ENCODE measurements around the gene GRM6.

The GRM6 gene

DNA sequence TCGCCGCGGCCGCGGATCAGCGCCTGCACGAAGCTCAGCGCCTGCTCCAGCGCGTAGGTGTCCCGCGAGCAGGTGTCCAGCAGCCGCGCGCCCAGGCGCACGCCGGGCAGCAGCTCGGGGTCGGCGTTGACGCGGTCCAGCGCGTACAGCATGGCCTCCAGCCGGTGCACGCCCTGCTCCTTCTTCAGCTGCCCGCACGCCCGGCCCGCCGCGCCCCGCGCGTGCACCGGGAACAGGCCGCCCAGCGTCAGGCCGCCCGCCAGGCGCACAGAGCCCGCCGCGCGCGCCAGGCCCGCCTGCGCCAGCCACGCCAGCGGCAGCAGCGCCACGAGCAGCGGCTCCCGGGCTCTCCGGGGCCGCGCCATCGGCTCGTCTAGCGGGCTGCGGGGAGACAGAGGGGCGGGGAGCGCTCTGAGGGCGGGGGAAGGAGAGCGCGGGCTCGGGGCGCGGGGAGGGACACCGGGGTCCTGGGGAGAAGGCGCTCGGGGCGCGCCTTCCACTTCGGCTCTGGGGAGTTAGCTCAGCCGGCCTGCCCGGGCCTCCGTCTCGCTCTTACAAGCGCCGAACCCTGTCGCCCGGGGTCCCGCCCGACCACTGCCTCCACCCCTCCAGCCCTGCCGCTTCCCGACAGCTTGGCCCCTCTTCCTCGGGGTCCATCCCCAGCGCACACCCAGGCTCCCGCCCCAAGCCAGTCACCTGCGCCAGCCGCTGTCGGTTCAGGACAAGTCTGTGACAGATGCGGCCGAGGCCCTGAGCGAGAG is at the start of gene GRM6:
Gene GRM6, minus strand, starts transcription at position 741 of the 761 bp plus-strand sequence. Its CDS starts 376 bp downstream, at position 365.
- H3K4me3 ChIP-seq (ENCODE audit: low read depth, low read length): peak within 1 kb of the TSS; percentile 20

DNA sequence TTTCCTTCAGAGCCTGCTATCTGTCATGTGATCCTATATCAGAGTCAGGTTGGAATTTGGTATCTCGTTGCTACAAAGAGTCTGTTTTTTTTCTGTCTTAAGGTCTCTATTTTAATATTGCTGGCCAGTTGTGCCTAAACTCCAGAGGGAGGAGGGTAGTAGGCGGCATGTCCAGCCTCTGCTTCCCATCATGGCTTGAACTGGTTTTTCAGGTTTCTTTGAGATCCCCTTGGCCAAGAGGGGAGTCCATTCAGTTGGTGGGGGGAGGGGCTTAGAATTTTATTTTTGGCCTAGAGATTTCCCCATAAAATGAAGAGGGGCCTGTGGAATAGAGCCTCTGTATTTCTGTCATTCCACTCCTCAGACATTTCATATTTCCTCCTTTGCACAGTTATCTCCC is 49.6 kb upstream of the GRM6 start:
- H3K4me3 ChIP-seq (ENCODE audit: low read depth, low read length): no peak overlapping the region

DNA sequence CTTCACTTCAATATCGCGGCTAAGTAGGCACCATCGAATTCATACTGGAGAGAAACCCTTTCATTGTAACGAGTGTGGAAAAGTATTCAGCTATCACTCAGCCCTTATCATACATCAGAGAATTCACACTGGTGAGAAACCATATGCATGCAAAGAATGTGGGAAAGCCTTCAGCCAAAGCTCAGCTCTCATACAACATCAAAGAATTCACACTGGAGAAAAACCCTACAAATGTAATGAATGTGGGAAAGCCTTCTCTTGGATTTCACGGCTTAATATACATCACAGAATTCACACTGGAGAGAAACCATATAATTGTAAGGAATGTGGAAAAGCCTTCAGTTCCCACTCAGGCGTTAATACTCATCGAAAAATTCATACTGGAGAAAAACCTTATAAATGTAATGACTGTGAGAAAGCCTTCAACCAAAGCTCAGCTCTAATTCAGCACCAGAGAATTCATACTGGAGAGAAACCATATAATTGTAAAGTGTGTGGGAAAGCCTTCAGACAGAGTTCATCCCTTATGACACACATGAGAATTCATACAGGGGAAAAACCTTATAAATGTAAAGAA is 38.0 kb upstream of the GRM6 start:
- H3K4me3 ChIP-seq (ENCODE audit: low read depth, low read length): no peak overlapping the region

DNA sequence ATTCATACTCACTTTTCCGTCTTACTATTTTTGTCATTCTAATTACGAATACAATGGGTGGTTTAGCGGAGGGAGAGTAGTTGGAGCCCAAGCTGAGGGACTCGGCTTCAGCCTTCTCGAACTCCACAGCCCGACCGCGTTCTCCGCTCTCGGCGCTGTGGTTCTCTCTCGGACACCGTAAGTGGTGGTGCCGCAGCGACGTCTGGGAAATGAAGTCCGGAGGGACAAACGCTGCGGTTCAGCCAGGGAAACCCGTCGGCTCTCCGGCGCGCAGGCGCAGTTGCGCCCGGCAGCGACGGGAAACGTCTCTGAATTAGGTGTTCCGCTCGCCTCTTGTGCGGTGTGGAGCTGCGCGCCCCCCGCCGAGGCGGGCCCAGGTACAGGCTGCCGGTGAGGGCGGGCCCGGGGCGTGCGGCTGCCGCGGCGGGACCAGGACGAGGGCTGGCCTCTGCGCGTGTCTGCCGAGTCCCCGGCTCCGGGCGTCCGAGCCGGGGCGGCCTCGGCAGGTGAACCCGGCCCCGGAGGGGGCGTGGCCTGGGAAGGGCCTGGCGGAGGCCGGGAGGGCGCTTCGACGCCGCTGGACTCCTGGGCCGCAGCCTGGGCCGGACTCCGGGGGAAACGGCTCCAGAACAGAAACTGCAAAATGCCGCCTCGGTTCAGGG is 28.5 kb upstream of the GRM6 start, which contains the start of gene ZNF879:
Gene ZNF879, plus strand, starts transcription at position 277 of the 662 bp plus-strand sequence. CDS start 1,201 bp downstream, outside the sequence.
- peak within 1 kb of the TSS; percentile 58 for H3K4me3 ChIP-seq (ENCODE audit: low read depth, low read length)

DNA sequence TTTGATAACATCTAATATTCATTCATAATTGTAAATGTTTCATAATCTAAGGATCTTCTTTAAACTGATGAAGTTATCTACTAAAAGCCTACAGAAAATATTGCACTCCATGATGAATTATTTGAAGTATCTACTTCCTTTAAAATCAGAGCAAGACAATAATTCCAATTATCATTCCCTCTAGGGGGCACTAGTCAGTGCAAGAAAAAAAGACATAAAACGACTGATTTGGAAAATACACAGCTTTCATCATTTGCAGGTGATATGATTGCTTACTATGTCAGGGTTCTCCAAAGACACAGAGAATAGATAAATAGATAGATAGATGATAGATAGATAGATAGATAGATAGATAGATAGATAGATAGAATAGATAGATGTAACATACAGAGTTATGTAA is 13.5 kb upstream of the GRM6 start:
- H3K4me3 ChIP-seq (ENCODE audit: low read depth, low read length): no peak overlapping the region

DNA sequence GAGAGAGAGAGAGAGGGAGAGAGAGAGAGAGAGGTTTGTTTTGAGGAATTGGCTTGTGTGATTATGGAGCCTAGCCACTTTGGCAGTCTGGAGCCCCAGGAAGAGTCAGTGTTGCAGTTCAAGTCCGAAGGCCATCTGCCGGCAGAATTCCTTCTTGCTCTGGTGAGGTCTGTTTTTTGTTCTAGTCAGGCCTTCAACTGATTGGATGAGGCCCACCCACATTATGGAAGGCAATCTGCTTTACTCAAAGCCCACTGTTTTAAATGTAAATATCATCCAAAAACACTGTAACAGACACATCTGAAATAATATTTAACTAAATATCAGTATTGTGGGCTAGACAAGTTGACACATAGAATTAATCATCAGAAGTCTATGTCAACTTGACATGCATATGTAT is 11.4 kb upstream of the GRM6 start:
- H3K4me3 ChIP-seq (ENCODE audit: low read depth, low read length): no peak overlapping the region

DNA sequence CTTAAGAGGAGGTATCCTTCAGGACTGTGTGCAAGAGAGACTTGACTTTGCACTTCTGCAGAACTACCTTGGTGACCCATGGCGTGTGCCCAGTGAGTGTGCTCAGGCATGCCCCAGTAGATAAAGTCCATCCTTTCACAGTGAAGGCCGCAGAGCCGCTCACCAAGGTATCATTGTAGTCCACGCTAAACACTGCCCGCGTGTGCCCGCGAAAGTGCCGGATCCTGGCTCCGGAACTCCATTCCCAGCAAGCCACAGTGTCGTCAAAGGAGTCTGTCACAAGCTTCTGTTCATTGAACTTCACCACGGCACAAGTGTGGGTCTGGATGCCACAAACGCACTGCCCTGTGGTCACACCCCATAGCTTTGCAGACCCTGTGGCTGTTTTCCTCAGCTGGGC is 3.3 kb upstream of the GRM6 start:
- H3K4me3 ChIP-seq (ENCODE audit: low read depth, low read length): no peak overlapping the region

DNA sequence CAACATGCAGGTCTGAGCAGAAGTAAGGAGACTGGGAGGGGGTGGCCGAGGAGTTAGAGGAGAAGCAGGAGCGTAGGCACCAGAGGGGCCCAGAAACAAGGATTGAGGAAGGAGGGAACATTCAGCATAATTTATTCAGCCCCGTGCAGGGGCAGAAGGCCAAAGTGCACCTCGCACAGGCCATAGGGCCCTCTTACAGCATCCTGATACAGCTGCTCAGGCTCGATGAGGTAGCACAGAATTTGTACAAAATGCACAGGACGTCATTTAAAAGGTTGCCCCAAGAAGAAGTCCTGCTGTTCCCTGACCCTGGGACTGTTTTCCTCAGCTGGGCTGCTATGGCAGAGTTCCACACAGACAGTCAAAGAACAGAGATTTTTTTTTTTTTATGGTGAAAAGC is 2.1 kb upstream of the GRM6 start:
- H3K4me3 ChIP-seq (ENCODE audit: low read depth, low read length): no peak overlapping the region

DNA sequence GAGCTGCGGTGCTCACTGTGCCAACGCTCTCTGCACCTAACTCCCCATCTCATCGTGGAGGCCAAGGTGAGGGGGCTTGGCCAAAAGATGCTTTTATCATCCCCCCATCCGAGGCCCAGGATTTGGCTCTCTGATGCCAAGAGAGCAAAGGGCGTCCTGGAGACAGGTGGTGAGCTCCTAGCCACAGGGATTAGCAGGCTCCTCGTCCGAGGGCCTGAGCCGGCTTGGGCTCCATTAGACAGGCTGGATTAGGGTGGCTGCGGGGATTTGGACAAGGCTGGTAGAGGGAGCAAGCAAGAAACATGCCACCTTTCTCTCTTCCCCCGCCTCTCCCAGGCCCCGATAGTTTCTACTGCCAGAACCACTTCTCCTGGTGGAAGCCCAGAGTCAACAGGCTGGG is 1.0 kb upstream of the GRM6 start:
- H3K4me3 ChIP-seq (ENCODE audit: low read depth, low read length): no peak overlapping the region

DNA sequence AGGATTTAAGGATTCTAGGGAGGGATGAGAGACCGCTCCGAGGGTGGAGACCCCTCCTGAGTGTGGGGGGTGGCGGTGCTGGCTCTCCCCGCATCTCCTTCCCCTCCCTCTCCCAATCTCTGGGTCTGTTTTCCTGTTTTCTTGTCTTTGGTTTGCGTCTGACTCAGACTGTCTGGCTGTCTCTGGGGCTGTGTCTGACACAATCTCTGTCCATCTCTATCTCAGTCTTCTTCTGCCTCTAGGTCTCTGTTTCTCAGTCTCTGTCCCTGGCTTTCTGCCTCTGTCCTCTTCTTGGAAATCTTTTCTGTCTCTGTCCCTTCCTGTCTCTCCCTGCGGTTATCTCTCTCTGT is 196 bp upstream of the GRM6 start:
- H3K4me3 ChIP-seq (ENCODE audit: low read depth, low read length): no peak overlapping the region

DNA sequence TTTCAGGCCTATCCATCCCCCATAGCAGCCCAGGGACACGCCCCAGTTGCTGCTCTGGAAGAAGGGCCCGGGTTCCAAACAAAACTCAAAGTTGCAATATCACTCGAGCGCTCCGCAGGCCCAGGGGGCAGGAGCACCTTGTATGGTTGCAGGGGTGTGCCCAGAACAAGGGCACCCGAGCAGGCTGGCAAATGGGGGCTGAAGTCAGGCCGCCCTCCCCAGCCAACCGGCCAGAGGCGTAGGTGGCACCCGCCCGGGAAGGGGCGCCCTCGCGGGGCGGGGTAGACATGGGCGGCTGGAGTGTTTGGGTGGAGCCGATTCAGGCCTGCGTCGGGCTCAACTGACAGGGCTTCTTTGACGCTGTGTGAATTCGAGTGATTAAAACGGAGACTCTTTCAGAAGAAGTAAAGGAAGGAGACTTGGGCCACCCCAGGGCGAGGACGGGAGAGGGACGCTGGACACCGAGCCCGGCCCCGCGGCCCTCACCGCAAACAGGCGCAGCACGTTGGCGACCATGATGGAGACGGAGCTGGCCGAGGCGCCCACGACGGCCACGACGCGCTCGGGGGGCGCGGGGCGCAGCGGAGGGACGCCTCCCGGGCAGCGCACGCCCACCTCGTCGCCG is 1.1 kb downstream of the GRM6 start:
- peak overlapping the region; percentile 20 for H3K4me3 ChIP-seq (ENCODE audit: low read depth, low read length)

DNA sequence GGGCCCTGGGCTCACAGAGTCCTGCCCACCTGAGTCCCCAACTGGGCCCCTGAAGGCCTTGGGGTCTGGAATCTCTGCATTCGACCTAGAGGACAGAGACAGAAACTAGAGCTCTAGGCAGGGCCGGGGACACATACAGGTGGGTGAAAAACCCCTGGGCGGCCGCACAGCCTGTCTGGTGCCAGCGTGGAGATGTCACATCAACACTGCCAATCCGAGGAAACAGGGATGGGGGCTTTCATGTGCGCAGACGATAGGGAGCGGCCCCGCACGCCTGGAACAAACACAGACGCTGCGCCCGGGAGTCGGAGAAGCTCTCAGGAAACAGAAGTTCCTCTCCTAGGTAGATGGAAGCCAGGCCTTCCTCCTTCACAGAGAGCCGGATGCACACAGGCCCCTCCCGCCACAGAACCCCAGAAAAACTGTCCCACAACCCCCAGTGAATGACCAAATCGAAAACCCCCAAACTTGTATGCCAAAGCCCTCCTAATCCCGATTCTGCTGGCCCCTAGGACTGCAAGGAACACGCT is 1.8 kb downstream of the GRM6 start:
- H3K4me3 ChIP-seq (ENCODE audit: low read depth, low read length): no peak overlapping the region

DNA sequence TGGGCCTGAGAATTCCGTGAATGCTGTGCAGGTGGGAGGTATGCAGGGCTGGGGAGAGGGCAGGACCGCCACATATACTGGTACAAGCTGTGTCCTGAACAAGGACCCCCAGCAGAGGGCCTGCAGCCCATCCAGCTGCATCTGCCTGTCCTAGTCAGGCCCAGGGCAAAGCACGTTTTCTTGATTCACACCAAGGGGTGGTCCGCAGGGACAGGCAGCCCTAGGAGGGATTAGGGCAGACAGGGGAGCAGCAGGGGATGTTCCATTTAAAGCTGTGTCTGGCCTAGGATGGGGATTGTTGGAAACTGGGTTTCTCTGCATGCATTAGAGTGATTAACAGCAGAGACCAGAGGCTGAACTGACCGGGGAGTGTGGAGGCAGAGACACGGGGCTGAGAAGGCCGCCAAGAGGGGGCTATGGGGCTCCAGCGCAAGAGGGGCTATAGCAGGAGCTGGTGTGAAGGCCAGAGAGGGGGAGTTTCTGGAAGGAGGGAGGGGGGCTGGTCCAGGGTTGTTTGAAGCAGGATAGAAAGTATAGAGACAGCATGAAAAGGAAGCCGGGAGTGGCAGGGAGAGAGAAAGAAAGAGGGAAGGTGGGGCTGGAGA is 2.7 kb downstream of the GRM6 start:
- no peak overlapping the region for H3K4me3 ChIP-seq (ENCODE audit: low read depth, low read length)

DNA sequence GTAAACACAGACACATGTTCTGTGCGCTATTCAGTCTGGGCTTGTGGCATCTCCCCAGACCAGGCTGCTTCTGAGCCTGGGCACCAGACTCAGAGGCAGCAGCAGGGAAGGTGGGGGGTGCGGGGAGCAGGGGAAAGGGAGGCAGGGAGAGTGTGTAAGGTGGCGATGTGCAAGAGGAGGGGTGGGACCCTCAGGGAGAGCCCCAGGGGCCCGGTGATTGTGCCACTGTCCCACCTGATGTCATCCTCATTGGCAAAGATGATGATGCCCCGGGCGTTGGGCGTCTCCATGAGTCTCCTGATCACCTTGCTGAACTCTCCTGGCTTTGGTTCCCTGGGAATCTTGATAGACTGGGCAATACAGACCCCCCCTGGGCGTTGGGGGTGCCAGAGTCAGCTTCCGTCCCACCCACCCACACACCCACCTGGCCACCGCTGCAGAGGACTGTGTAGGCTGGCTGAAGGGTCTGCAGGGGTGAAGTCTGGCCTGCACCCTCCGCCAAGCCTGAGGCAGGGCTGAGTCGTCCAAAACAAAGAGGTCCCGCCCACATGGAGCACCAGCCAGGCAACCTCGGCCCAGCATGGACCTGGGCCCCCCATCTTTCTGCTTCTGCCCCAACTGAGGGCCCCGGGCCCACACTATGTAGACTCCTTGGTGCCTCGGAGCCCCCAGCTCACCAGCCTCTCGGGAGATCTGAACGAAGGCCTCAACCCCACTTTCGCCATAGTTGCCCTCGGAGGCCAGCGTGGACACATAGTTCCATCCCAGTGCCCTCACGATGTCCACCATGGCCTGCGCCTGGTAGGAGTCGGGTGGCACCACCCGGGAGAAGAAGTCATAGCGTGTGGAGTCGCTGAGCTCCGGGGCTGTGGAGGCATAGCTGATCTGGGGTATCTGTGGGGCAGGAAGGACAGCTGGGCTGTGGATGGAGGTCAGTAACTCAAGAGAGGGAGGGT is 3.7 kb downstream of the GRM6 start:
- no peak overlapping the region for H3K4me3 ChIP-seq (ENCODE audit: low read depth, low read length)

DNA sequence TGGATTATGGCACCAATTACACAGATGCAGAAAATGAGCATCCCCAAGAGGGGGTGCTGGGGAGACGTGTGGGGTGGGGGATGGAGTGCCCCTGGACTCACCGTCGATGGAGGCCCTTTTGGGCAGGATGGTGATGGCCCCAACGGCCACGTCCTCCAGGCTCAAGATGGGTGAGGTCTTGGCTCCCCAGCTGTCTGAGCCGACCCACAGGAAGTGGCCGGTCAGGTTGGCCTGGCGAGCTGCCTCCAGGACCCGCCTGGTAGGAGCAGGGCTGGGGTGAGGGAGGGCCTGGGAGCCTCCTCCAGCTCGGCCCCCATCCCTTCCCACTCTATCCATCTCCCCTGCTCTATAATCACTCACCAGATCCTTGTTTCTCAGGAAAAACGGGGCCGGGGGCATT is 4.6 kb downstream of the GRM6 start:
- no peak overlapping the region for H3K4me3 ChIP-seq (ENCODE audit: low read depth, low read length)

DNA sequence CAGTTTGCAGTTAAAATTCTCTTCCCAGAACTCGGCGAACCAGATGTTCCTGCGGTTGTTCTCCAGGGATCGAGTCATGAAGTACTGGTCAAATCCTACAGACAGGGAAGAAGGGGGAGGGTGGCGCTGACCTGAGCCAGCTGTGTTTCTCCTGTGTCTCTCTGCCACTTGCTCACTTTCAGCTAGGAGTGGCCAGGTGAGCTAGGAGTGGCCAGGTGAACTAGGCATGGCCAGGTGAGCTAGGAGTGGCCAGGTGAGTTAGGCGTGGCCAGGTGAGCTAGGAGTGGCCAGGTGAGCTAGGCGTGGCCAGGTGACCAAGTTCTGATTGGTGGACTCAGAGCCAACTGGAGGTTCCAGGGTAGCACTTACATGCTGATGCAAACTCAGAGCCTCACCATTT is 5.8 kb downstream of the GRM6 start:
- no peak overlapping the region for H3K4me3 ChIP-seq (ENCODE audit: low read depth, low read length)

DNA sequence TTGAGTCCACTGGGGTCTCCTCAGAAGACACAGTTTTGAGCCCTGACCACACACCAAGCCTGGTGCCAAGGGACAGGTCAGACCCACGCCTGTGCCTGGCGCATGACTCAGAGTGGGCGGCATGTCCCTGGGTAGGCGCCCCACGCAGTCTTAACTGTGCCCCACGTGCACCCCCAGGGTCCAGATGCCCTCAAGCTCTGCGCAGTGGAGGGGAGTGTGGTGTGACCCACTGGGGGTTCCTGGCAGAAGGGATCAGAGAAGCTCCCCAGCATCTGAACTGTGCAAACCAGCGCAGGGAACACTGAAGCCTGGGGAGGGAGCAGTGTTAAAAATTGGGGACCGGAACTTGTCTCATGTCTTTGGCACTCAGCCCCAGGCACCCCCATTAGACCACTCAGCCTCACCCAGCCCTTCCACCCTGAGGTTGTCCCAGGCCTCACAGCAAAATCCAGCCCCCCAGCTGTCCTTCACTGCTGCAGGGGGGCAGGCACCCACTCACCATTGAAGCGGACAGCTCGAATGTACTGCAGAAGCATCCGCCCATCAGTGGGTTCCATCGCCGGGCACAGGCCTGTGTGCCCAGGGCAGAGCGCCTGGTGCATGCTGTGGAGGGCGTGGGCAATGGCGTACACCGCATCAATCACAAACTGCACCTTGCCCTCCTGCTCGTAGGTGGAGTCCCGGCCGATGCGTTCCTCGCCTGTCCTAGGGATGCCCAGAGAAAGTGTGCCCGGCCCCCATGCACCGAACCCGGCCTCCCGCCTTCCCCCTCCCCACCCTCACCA is 6.5 kb downstream of the GRM6 start:
- H3K4me3 ChIP-seq (ENCODE audit: low read depth, low read length): no peak overlapping the region

DNA sequence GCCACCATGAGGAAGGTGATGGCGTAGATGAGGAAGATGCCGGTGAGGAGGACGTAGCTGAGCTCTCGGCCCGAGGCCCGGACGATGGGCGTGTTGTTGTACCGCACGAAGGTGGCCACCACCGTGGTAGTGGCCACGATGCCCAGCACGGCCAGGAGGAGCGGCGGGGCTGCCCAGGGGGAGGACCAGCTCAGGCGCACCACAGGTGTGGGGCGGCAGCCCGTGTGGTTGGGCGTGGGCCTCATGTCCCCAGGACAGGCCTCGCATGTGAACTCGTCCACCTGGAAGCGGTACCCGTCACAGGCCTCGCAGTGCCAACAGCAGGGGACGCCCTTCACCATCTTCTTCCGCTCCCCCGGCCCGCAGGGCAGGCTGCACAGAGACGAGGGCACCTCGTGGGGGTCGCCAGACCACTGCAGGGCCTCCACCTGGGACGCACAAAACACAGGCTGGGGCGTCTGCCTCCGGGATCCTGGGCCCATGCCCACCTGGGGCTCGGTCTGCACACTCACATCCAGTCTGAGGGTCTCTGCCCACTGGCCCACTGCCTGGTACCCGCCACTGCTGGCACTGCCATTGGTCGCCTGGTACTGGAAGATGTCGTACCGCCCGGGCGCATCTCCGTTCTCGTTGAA is 8.7 kb downstream of the GRM6 start:
- H3K4me3 ChIP-seq (ENCODE audit: low read depth, low read length): no peak overlapping the region
